Caco-2 (cell line): ENCODE measurements around the gene COX17. TPM values are rescaled to one million over a fixed set of nuclear protein-coding genes. Genes with fewer than 3 reads are reported as not detected.

Experiments
- BruUV-seq: library from RNA; stranded (reverse); fragments of 400-500 nt; replicated peaks from 2 replicates; lab custom pipeline; 2021; lab: Mats Ljungman, UMichigan
- CTCF ChIA-PET: fragments of 300-600 bp; sonication (Branson Sonifier 250); formaldehyde crosslinking; loops from one replicate; lab custom pipeline; 2022; ENCODE audit warnings: antibody characterized with exemption; lab: Charles Lee
- POLR2A ChIA-PET: fragments of 300-600 bp; sonication (Branson Sonifier 250); formaldehyde crosslinking; loops from one replicate; lab custom pipeline; 2022; ENCODE audit warnings: antibody characterized with exemption; lab: Charles Lee
- DNase-seq, 2 experiments: peaks; one replicate each; pipeline versions ENCODE4 v3.0.0 to v3.0.0-alpha.2; 2020 to 2022
- H3K27me3 ChIP-seq: replicated peaks from 2 replicates; pipeline ENCODE4 v1.6.0; 2011; ENCODE audit warnings: low read length; ENCODE audit not compliant: control insufficient read depth, insufficient read depth
- H3K36me3 ChIP-seq: 2 replicates; pipeline ENCODE4 v1.5.1; 2011; ENCODE audit warnings: low read length; ENCODE audit not compliant: control insufficient read depth, insufficient read depth
- H3K4me1 ChIP-seq: fragments of 250-450 bp; sonication (Bioruptor Pico); 2 replicates; pipeline ENCODE4 v1.5.1; 2020; ENCODE audit warnings: mild to moderate bottlenecking
- H3K4me3 ChIP-seq: 2 replicates; pipeline ENCODE4 v1.5.1; 2011; ENCODE audit warnings: low read depth, mild to moderate bottlenecking, control low read depth, low read length
- H3K9me3 ChIP-seq: fragments of 250-450 bp; sonication (Bioruptor Pico); 2 replicates; pipeline ENCODE4 v1.5.1; 2020; ENCODE audit warnings: mild to moderate bottlenecking, moderate library complexity
- H3K27ac Mint-ChIP-seq: one replicate; pipeline ENCODE4 v1.8.0; 2022; ENCODE audit warnings: mixed read lengths; ENCODE audit not compliant: unreplicated experiment
- H3K27me3 Mint-ChIP-seq: one replicate; pipeline ENCODE4 v1.8.0; 2022; ENCODE audit warnings: mixed read lengths; ENCODE audit not compliant: insufficient read depth, unreplicated experiment
- H3K36me3 Mint-ChIP-seq: one replicate; pipeline ENCODE4 v1.8.0; 2022; ENCODE audit warnings: mild to moderate bottlenecking, mixed read lengths; ENCODE audit not compliant: insufficient read depth, unreplicated experiment
- H3K4me1 Mint-ChIP-seq: one replicate; pipeline ENCODE4 v1.8.0; 2022; ENCODE audit warnings: low read depth, mixed read lengths; ENCODE audit not compliant: unreplicated experiment
- H3K4me3 Mint-ChIP-seq: one replicate; pipeline ENCODE4 v1.8.0; 2022; ENCODE audit warnings: mild to moderate bottlenecking, moderate library complexity, mixed read lengths; ENCODE audit not compliant: unreplicated experiment
- H3K9me3 Mint-ChIP-seq: one replicate; pipeline ENCODE4 v1.8.0; 2022; ENCODE audit warnings: mixed read lengths; ENCODE audit not compliant: unreplicated experiment
- CTCF ChIP-seq, 2 experiments: fragments of 200-600 bp in 1 of 2; IDR thresholded peaks; 1 replicate in 1 of 2; 2 replicates in 1 of 2; pipeline versions ENCODE4 v1.5.1 to v1.8.0; 2011 to 2022; ENCODE audit warnings: antibody characterized with exemption in 1 of 2, control low read depth in 1 of 2, inconsistent platforms in 1 of 2, low read depth in 1 of 2, low read length in 1 of 2, mild to moderate bottlenecking in 1 of 2, moderate library complexity in 1 of 2; ENCODE audit not compliant: insufficient read depth in 1 of 2, severe bottlenecking in 1 of 2, unreplicated experiment in 1 of 2
- intact Hi-C: fragments of 100-400 bp; cut with micrococcal nuclease; formaldehyde crosslinking; loops from one replicate; pipeline ENCODE4 v1.10.0; 2022; ENCODE audit not compliant: unreplicated experiment
- total RNA-seq: library from RNA; stranded (reverse); gene quantifications from 2 replicates; pipeline ENCODE4 v1.2.3, GENCODE V29; 2022

Gene COX17
- total RNA-seq, 1 experiment from 2014 or later, result 43.6 TPM

GRCh38 chr3:119700920-119701734, 23.9 kb upstream of the COX17 start:
- CTCF ChIA-PET, result no interaction called here

GRCh38 chr3:119700269-119700919, 23.2 kb upstream of the COX17 start:
- H3K4me1 ChIP-seq, result peaks cover 7% of the 10 kb centered on the region
- intact Hi-C loops, result no loop called here
- no peak overlapping the region for H3K4me3 ChIP-seq
- no peak overlapping the region for H3K27ac Mint-ChIP-seq
- no peaks in the 10 kb centered on the region for H3K9me3 ChIP-seq
- CTCF ChIA-PET, result no interaction called here
- no peaks in the 10 kb centered on the region for H3K36me3 Mint-ChIP-seq
- H3K27me3 ChIP-seq, result no peaks in the 10 kb centered on the region
- no TSS peak for BruUV-seq
- no peaks in the 10 kb centered on the region for H3K27me3 Mint-ChIP-seq
- TF ChIP-seq CTCF (IDR thresholded peaks at IDR 0.05; ENCODE audit: insufficient read depth in 1 of 2, low read depth in 1 of 2, low read length in 1 of 2, severe bottlenecking in 1 of 2, unreplicated experiment in 1 of 2), result no peak
- no peak for DNase-seq
- no peak overlapping the region for H3K4me3 Mint-ChIP-seq
- peaks cover 6% of the 10 kb centered on the region for H3K4me1 Mint-ChIP-seq
- H3K36me3 ChIP-seq, result no peaks in the 10 kb centered on the region
- peaks cover 19% of the 10 kb centered on the region for H3K9me3 Mint-ChIP-seq
- POLR2A ChIA-PET, result no interaction called here

More at GRCh38 chr3:119700920-119701734, 23.9 kb upstream of the COX17 start:
- BruUV-seq, result no TSS peak
- no peak for DNase-seq
- POLR2A ChIA-PET, result no interaction called here
- H3K36me3 ChIP-seq, result no peaks in the 10 kb centered on the region
- intact Hi-C loops, result no loop called here
- Mint-ChIP-seq H3K27me3 (no peaks in the 10 kb centered on the region), H3K4me3 (no peak overlapping the region), H3K4me1 (peaks cover 6% of the 10 kb centered on the region), H3K27ac (no peak overlapping the region), H3K9me3 (peaks cover 12% of the 10 kb centered on the region), H3K36me3 (no peaks in the 10 kb centered on the region)
- no peak for TF ChIP-seq CTCF (IDR thresholded peaks at IDR 0.05; ENCODE audit: insufficient read depth in 1 of 2, low read depth in 1 of 2, low read length in 1 of 2, severe bottlenecking in 1 of 2, unreplicated experiment in 1 of 2)
- H3K9me3 ChIP-seq, result no peaks in the 10 kb centered on the region
- H3K4me1 ChIP-seq, result peaks cover 7% of the 10 kb centered on the region
- no peak overlapping the region for H3K4me3 ChIP-seq
- H3K27me3 ChIP-seq, result no peaks in the 10 kb centered on the region

GRCh38 chr3:119697394-119697793, 20.2 kb upstream of the COX17 start:
- Mint-ChIP-seq H3K9me3 (peaks cover 20% of the 10 kb centered on the region), H3K36me3 (no peaks in the 10 kb centered on the region), H3K4me3 (no peak overlapping the region), H3K27ac (no peak overlapping the region), H3K4me1 (no peaks in the 10 kb centered on the region), H3K27me3 (no peaks in the 10 kb centered on the region)
- Histone ChIP-seq H3K9me3 (no peaks in the 10 kb centered on the region), H3K27me3 (no peaks in the 10 kb centered on the region), H3K4me1 (peaks cover 7% of the 10 kb centered on the region), H3K36me3 (no peaks in the 10 kb centered on the region), H3K4me3 (no peak overlapping the region)
- DNase-seq, result no peak
- POLR2A ChIA-PET, result no interaction called here
- no peak for TF ChIP-seq CTCF (IDR thresholded peaks at IDR 0.05; ENCODE audit: insufficient read depth in 1 of 2, low read depth in 1 of 2, low read length in 1 of 2, severe bottlenecking in 1 of 2, unreplicated experiment in 1 of 2)
- BruUV-seq, result no TSS peak
- intact Hi-C loops, result no loop called here
- CTCF ChIA-PET, result no interaction called here
